Activated naive CD8-positive, alpha-beta T cell treated with anti-CD3 and anti-CD28 coated beads, Interleukin-2, amount 50 U/mL, for 24 hours (primary cell): ENCODE results near the gene PODNL1.

ENCODE experiments used
- ATAC-seq: fragments of 150-1000 bp; cut with Tn5 transposase; one replicate; pipeline ENCODE4 v1.10.0; 2021
- DNase-seq: peaks from one replicate; pipeline ENCODE4 v3.0.0; 2021
- H3K27ac Mint-ChIP-seq: one replicate; pipeline ENCODE4 v1.8.0; 2021; ENCODE audit warnings: mild to moderate bottlenecking, mixed read lengths
- H3K27me3 Mint-ChIP-seq: one replicate; pipeline ENCODE4 v1.8.0; 2021; ENCODE audit warnings: mixed read lengths
- H3K36me3 Mint-ChIP-seq: one replicate; pipeline ENCODE4 v1.8.0; 2021; ENCODE audit warnings: low read depth, mixed read lengths
- H3K4me1 Mint-ChIP-seq: one replicate; pipeline ENCODE4 v1.8.0; 2021; ENCODE audit warnings: mixed read lengths
- H3K4me3 Mint-ChIP-seq: one replicate; pipeline ENCODE4 v1.8.0; 2021; ENCODE audit warnings: mild to moderate bottlenecking, moderate library complexity, mixed read lengths
- H3K9me3 Mint-ChIP-seq: one replicate; pipeline ENCODE4 v1.8.0; 2021; ENCODE audit warnings: mixed read lengths

PODNL1 gene

GRCh38 chr19:13955662-13956364, 17.6 kb upstream of the PODNL1 start:
- Mint-ChIP-seq H3K27ac (no peak overlapping the region), H3K4me1 (peaks cover 20% of the 10 kb centered on the region), H3K36me3 (peaks cover 9% of the 10 kb centered on the region), H3K9me3 (no peaks in the 10 kb centered on the region), H3K27me3 (no peaks in the 10 kb centered on the region), H3K4me3 (no peak overlapping the region)
- no peak for DNase-seq
- no peak for ATAC-seq

GRCh38 chr19:13954185-13954584, 16.0 kb upstream of the PODNL1 start:
- ATAC-seq (no peak), DNase-seq (no peak)
- Mint-ChIP-seq H3K4me3 (peak overlapping the region; percentile 86), H3K36me3 (peaks cover 7% of the 10 kb centered on the region), H3K27ac (no peak overlapping the region), H3K4me1 (peaks cover 20% of the 10 kb centered on the region), H3K9me3 (no peaks in the 10 kb centered on the region), H3K27me3 (no peaks in the 10 kb centered on the region)

GRCh38 chr19:13952931-13953531, 14.8 kb upstream of the PODNL1 start:
- DNase-seq: peak; percentile 12
- no peaks in the 10 kb centered on the region for H3K9me3 Mint-ChIP-seq
- peaks cover 20% of the 10 kb centered on the region for H3K4me1 Mint-ChIP-seq
- H3K4me3 Mint-ChIP-seq: peak overlapping the region; percentile 86
- peaks cover 5% of the 10 kb centered on the region for H3K36me3 Mint-ChIP-seq
- H3K27ac Mint-ChIP-seq: peak overlapping the region; percentile 74
- H3K27me3 Mint-ChIP-seq: no peaks in the 10 kb centered on the region
- ATAC-seq: no peak

DNA sequence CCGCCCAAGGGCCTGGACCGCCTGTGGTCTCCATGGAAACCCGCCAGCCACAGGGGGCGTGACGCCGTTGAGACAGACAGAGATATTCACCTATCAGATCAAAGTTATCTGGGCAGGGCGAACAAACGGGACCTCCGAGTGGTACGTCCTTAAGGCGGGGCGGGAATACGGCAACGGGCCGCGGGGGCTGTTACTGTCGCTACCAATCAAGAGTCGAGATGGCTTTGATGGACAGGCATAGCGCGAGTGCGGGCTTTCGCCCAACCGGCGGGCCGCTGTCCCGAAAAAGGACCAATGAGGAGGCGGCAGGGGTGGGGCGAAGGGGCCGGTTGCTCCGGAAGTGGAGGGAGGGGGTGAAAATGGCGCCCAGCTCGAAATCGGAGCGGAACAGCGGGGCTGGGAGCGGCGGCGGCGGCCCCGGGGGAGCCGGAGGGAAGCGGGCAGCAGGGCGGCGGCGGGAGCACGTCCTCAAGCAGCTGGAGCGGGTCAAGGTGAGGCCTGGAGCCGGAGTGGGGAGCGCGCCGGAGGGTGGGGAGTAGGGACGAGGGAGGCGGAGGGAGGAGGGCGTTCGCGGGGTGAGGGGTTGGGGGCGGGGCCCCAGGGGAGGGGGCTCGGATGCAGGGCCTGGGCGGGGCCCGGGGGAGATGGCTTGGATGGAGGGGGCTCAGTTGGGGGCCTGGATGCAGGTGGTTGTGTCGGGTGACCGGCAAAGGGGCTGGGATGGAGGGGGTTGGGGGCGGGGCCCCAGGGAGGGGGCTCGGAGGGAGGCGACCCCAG, 14.1 kb upstream of the PODNL1 start, which contains the start of gene DCAF15:
Gene DCAF15, plus strand, starts transcription at position 356 of the 777 bp plus-strand sequence. Its CDS starts 4 bp downstream, at position 360.
- ATAC-seq (peak; percentile 99), DNase-seq (peak; percentile 98)
- peak within 1 kb of the TSS; percentile 91 for H3K27ac Mint-ChIP-seq
- no peaks in the 10 kb centered on the region for H3K9me3 Mint-ChIP-seq
- H3K4me3 Mint-ChIP-seq: peak within 1 kb of the TSS; percentile 91
- H3K36me3 Mint-ChIP-seq: peaks cover 5% of the 10 kb centered on the region
- H3K27me3 Mint-ChIP-seq: no peaks in the 10 kb centered on the region
- H3K4me1 Mint-ChIP-seq: peaks cover 20% of the 10 kb centered on the region

DNA sequence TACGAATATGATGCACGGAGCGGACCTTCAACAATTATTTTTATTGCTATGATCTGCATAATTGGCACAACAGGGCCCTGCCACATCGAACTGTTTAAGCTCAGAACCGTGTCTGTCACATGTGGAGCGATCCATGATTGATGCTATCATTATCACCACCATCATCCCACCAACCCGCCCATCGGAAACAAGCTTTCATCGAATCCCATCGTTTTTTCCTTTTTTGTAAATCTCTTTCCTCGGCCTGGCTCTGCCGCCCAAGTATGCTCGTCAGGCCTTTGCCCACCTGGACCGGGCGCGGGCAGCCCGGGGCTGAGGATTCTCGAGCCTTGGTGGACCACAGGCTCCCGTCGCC, 13.6 kb upstream of the PODNL1 start:
- H3K4me3 Mint-ChIP-seq: peak overlapping the region; percentile 91
- H3K9me3 Mint-ChIP-seq: no peaks in the 10 kb centered on the region
- peaks cover 2% of the 10 kb centered on the region for H3K36me3 Mint-ChIP-seq
- peak; percentile 2 for ATAC-seq
- peak overlapping the region; percentile 91 for H3K27ac Mint-ChIP-seq
- no peaks in the 10 kb centered on the region for H3K27me3 Mint-ChIP-seq
- H3K4me1 Mint-ChIP-seq: peaks cover 20% of the 10 kb centered on the region
- no peak for DNase-seq

DNA sequence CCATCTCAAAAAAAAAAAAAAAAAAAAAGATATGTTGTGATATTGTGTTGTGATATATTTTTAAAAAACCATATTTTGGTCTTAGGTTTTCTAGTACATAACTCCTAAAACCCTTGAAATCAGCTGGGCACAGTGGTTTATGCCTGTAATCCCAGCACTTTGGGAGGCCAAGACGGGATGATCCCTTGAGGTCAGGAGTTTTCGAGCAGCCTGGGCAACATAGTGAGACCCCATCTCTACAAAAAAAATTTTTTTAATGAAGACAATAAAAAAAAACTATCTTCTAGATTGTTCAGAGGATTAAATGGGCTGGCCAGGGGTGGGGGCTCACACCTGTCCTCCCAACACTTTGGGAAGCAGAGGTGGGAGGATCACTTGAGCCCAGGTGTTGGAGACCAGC, 12.8 kb upstream of the PODNL1 start:
- H3K27me3 Mint-ChIP-seq: no peaks in the 10 kb centered on the region
- DNase-seq (no peak), ATAC-seq (no peak)
- no peak overlapping the region for H3K27ac Mint-ChIP-seq
- H3K9me3 Mint-ChIP-seq: no peaks in the 10 kb centered on the region
- peaks cover 20% of the 10 kb centered on the region for H3K4me1 Mint-ChIP-seq
- H3K36me3 Mint-ChIP-seq: peaks cover 2% of the 10 kb centered on the region
- no peak overlapping the region for H3K4me3 Mint-ChIP-seq

- ATAC-seq (no peak), DNase-seq (no peak)
- no peak overlapping the region for H3K27ac Mint-ChIP-seq
- no peaks in the 10 kb centered on the region for H3K9me3 Mint-ChIP-seq
- no peaks in the 10 kb centered on the region for H3K27me3 Mint-ChIP-seq
- H3K36me3 Mint-ChIP-seq: no peaks in the 10 kb centered on the region
- H3K4me3 Mint-ChIP-seq: no peak overlapping the region
- no peaks in the 10 kb centered on the region for H3K4me1 Mint-ChIP-seq
Measured at GRCh38 chr19:13946414-13946813, 8.2 kb upstream of the PODNL1 start.

DNA sequence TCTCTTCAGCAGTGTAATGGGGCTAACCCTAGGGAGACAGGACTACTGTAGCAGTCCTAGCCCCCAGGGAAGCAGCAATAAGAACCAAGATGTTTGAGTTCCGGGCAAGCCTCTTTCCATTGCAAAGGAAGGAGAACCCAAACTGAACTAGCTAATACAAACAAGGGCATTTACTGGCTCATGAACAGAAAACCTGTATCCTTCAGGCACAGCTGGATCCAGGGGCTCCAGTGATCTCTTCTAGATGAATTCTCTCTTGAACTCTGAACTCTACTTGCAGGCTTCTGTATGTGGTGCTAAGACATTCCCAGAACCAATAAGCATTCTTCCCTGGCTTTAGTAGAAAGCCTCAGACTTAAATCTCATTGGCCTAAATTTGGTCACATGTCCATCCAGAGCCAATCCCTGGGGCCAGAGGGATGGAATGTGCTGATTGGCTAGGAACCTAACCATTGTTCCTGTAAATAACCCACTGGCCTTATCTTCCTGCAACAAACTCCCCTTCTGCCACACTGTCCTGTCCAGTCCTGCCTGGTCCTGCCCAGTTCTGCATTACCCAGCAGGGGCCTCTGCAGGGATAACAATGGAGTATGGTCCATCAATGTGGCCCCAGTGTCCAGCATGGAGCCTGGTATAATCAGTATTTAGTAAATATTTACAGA, 3.9 kb upstream of the PODNL1 start:
- H3K4me1 Mint-ChIP-seq: no peaks in the 10 kb centered on the region
- no peak for ATAC-seq
- no peak overlapping the region for H3K27ac Mint-ChIP-seq

GRCh38 chr19:13937479-13938300, 527 bp downstream of the PODNL1 start:
- ATAC-seq: no peak
- Mint-ChIP-seq H3K27me3 (peaks cover 4% of the 10 kb centered on the region), H3K4me1 (no peaks in the 10 kb centered on the region), H3K27ac (no peak overlapping the region), H3K9me3 (no peaks in the 10 kb centered on the region), H3K4me3 (no peak overlapping the region), H3K36me3 (no peaks in the 10 kb centered on the region)
- DNase-seq: no peak

More for the DNA sequence above, 3.9 kb upstream of the PODNL1 start:
- Mint-ChIP-seq H3K36me3 (no peaks in the 10 kb centered on the region), H3K27me3 (peaks cover 4% of the 10 kb centered on the region), H3K9me3 (no peaks in the 10 kb centered on the region), H3K4me3 (no peak overlapping the region)
- DNase-seq: no peak

DNA sequence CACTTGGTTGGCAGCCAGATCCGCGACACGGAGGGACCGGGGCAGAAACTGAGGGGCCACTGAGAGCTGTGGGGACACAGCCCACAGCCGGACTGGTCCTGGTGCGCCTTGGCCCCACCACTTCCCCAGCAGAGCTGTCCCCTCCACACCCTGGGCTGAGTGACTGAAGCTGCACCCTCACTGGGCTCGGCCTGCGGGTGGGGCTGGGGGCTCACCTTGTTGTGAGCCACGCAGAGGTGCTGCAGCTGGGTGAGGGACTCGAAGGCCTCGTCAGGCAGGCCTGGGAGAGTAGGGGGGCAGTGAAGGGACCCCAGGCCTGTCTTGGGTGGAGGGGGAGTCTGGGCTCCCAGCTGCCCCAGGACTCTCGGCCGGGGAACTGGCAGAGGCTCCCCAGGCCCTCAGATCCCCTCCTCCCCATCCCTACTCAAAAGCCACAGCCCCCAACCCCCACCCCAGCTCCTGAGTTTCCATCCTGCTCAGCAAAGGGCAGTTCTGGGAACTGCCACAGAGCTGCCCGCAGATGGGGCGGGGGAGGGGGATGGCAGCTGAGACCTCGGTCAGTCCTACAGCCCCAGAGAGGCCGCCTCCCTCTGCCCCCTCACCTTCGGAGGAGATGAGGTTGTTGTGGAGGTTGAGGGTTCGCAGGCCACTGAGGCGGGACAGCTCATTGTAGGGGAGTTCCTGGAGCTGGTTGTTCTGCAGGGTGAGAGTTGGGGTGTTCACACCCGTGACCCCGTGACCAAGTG, 2.3 kb downstream of the PODNL1 start:
- Mint-ChIP-seq H3K9me3 (no peaks in the 10 kb centered on the region), H3K36me3 (no peaks in the 10 kb centered on the region), H3K27ac (no peak overlapping the region), H3K4me1 (no peaks in the 10 kb centered on the region), H3K27me3 (peaks cover 4% of the 10 kb centered on the region), H3K4me3 (no peak overlapping the region)
- ATAC-seq: no peak
- DNase-seq: no peak

- H3K4me1 Mint-ChIP-seq: no peaks in the 10 kb centered on the region
- peaks cover 4% of the 10 kb centered on the region for H3K27me3 Mint-ChIP-seq
- DNase-seq (no peak), ATAC-seq (no peak)
- no peak overlapping the region for H3K27ac Mint-ChIP-seq
- no peak overlapping the region for H3K4me3 Mint-ChIP-seq
- H3K9me3 Mint-ChIP-seq: no peaks in the 10 kb centered on the region
- no peaks in the 10 kb centered on the region for H3K36me3 Mint-ChIP-seq
Measured at GRCh38 chr19:13934785-13935109, 3.5 kb downstream of the PODNL1 start.

- H3K9me3 Mint-ChIP-seq: no peaks in the 10 kb centered on the region
- H3K27ac Mint-ChIP-seq: no peak overlapping the region
- peaks cover 6% of the 10 kb centered on the region for H3K36me3 Mint-ChIP-seq
- H3K27me3 Mint-ChIP-seq: peaks cover 4% of the 10 kb centered on the region
- DNase-seq: no peak
- no peaks in the 10 kb centered on the region for H3K4me1 Mint-ChIP-seq
- H3K4me3 Mint-ChIP-seq: no peak overlapping the region
- no peak for ATAC-seq
Measured at GRCh38 chr19:13932911-13933393, 5.3 kb downstream of the PODNL1 start.

DNA sequence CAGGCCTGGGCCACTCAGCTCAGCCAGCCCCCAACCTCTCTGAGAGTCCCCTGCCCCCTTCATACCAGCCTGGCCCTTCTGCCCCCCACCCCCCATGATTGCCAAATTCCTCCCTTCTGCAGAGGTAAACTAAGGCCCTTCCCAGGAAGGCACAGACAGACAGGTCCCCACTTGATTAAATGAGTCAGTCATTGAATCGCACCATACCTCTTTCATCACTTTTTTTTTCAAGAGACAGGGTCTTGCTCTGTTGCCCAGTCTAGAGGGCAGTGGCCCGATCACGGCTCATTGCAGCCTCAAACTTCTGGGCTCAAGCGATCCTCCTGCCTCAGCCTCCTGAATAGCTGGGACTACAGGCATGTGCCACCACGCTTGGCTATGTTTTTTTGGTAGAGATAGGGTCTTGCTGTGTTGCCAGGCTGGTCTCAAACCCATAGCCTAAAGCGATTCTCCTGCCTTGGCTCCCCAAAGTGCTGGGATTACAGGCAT, 6.0 kb downstream of the PODNL1 start:
- DNase-seq: no peak
- ATAC-seq: no peak
- Mint-ChIP-seq H3K4me1 (no peaks in the 10 kb centered on the region), H3K4me3 (no peak overlapping the region), H3K27ac (no peak overlapping the region), H3K9me3 (no peaks in the 10 kb centered on the region), H3K27me3 (no peaks in the 10 kb centered on the region), H3K36me3 (peaks cover 6% of the 10 kb centered on the region)
